Adrenal gland (tissue), 12 donors: ENCODE measurements around the gene FGF3. TPM values are rescaled to one million over a fixed set of nuclear protein-coding genes. Genes with fewer than 3 reads are reported as not detected.
A peak's percentile ranks its signal among the peaks of the same experiment; 100 is the strongest.

ENCODE experiments used
- DNase-seq, 7 donors: peaks; one replicate each; pipeline ENCODE4 v3.0.0-alpha.2; 2019 to 2020
- H3K27ac ChIP-seq, 5 donors: fragments of 200-600 bp; sonication (generic) in 4 of 5; 1 replicate in 3 of 5; 2 replicates in 2 of 5; pipeline versions ENCODE4 v1.5.1 to v1.8.0; 2016 to 2020; ENCODE audit warnings: mild to moderate bottlenecking in 1 of 5
- H3K27me3 ChIP-seq: fragments of 200-600 bp; 2 replicates; pipeline ENCODE4 v1.8.0; 2021
- H3K36me3 ChIP-seq, 2 donors: fragments of 200-600 bp; replicated peaks in 1 of 2; 1 replicate in 1 of 2; 2 replicates in 1 of 2; pipeline versions ENCODE4 v1.5.1 to v1.8.0; 2018 to 2022
- H3K4me1 ChIP-seq, 2 donors: fragments of 200-600 bp; replicated peaks in 1 of 2; 1 replicate in 1 of 2; 2 replicates in 1 of 2; pipeline versions ENCODE4 v1.5.1 to v1.8.0; 2018 to 2021
- H3K4me3 ChIP-seq, 4 donors: fragments of 200-600 bp; sonication (generic) in 3 of 4; one replicate each; pipeline ENCODE4 v1.5.1; 2016 to 2018
- H3K9me3 ChIP-seq, 3 donors: fragments of 200-600 bp; sonication (generic) in 1 of 3; replicated peaks in 1 of 3; 1 replicate in 2 of 3; 2 replicates in 1 of 3; pipeline versions ENCODE4 v1.5.1 to v1.8.0; 2016 to 2021
- POLR2A ChIP-seq, 2 donors: fragments of 450-650 bp; IDR thresholded peaks; one replicate each; pipeline ENCODE4 v1.6.1; 2017; ENCODE audit warnings: antibody characterized with exemption in 2 of 2, mild to moderate bottlenecking in 2 of 2, moderate library complexity in 1 of 2
- WGBS, 4 donors: extraction: QIAGEN DNeasy Blood & Tissue Kit in 2 of 4; methylation state at CpG; one replicate each; pipeline versions ENCODE4 v1.1.5 to v1.1.7; 2013 to 2017; 5-methylcytosine and 5-hydroxymethylcytosine counted together
- intact Hi-C, 2 donors: fragments of 100-400 bp; cut with DNase I; formaldehyde crosslinking; loops; one replicate each; pipeline versions ENCODE4 v1.14.1 to v1.15.0; 2022 to 2023
- polyA plus RNA-seq, 3 donors: library from polyadenylated mRNA; stranded (reverse); fragments of 200-250 nt in 2 of 3; fragments of 350-450 nt in 1 of 3; fragmentation: Illumina TruSeq in 1 of 3; extraction: RNeasy Lipid Tissue Mini Kit (QIAGEN cat#74804) in 1 of 3; gene quantifications; one replicate each; pipeline ENCODE4 v1.2.3, GENCODE V29; 2013 to 2014
- total RNA-seq, 9 donors: library from RNA; depleted of rRNA in 4 of 9; stranded (reverse); fragments of >200 nt in 4 of 9; fragments of 120-200 nt in 1 of 9; fragmentation: NEBNext Ultra II Directional in 1 of 9; extraction: Animal tissue kit (Norgen Biotek cat#: 25700) in 1 of 9; gene quantifications; one replicate each; pipeline versions ENCODE4 v1.1.0 to v1.2.4, GENCODE V29; 2013 to 2023
- TF ChIP-seq, protein P1 (sequence below), 6 experiments: fragments of 450-650 bp in 4 of 6; fragments of 200-600 bp in 2 of 6; sonication (generic) in 1 of 6; IDR thresholded peaks; 1 replicate in 5 of 6; 2 replicates in 1 of 6; pipeline versions ENCODE4 v1.5.1 to v1.8.0; 2016 to 2021; ENCODE audit warnings: antibody characterized with exemption in 6 of 6, mild to moderate bottlenecking in 2 of 6, moderate library complexity in 1 of 6
- donor health status: healthy with polysubstance abuse.
- donor health status: Bipolar disorder and iron deficiency.
- donor health status: DM: yes; HTN: yes; CAD: no.
- donor health status: DM: no; HTN: no; CAD: no.
- donor health status: DM: no; HTN: no; CAD: no.
- donor health status: DM: yes; HTN: yes; CAD: no.

FGF3 gene
- total and polyA plus RNA-seq, 12 donors, result not detected

DNA sequence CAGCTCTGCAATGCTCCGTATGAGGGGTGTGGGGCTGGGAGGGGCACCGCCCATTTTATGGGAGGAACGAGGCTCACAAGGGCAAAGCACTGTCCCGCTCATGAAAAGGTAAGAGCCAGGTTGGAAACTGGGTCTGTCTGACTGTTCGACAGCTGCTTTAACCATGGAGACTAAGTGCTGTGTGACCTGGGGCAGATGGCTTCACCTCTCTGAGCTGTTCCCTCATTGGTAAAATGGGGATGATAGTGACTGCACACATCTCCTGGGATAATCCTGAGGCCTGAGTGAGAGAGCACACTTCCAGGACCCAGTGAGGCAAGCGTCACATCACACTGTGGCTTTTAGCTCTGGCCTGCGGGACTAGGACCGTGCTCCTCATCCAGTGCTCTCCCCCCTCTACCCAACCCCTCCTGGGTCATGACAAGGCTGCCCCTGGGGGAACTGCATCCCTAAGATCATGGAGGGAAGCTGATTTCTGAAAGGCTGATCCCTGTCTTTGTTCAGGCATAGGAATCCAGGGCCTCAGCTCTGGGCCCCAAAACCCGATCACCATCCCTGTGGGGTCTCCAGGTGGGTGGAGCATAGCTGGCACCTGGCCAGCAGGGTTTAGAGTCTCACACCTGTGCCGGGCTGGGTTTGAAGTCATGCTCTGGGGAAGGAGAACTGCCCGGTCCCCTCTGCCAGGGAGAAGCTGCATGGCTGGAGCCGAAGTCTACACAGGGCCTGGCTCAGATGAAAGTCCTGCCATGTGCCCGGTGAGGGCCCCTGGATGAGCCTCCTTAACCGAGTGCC, 21.3 kb downstream of the FGF3 start:
- H3K9me3 ChIP-seq, result peaks cover 0 to 4% (median 0%) of the 10 kb centered on the region in 3 donors
- H3K27me3 ChIP-seq, result no peaks in the 10 kb centered on the region
- intact Hi-C loops, result no loop called here
- TF ChIP-seq, protein P1, sequence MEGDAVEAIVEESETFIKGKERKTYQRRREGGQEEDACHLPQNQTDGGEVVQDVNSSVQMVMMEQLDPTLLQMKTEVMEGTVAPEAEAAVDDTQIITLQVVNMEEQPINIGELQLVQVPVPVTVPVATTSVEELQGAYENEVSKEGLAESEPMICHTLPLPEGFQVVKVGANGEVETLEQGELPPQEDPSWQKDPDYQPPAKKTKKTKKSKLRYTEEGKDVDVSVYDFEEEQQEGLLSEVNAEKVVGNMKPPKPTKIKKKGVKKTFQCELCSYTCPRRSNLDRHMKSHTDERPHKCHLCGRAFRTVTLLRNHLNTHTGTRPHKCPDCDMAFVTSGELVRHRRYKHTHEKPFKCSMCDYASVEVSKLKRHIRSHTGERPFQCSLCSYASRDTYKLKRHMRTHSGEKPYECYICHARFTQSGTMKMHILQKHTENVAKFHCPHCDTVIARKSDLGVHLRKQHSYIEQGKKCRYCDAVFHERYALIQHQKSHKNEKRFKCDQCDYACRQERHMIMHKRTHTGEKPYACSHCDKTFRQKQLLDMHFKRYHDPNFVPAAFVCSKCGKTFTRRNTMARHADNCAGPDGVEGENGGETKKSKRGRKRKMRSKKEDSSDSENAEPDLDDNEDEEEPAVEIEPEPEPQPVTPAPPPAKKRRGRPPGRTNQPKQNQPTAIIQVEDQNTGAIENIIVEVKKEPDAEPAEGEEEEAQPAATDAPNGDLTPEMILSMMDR (IDR thresholded peaks at IDR 0.05), result no peak
- no peak for TF ChIP-seq POLR2A (IDR thresholded peaks at IDR 0.05)
- H3K36me3 ChIP-seq, result no peaks in the 10 kb centered on the region
- no peaks in the 10 kb centered on the region for H3K4me1 ChIP-seq
- H3K4me3 ChIP-seq, result no peak overlapping the region
- no peak for DNase-seq
- no peak overlapping the region for H3K27ac ChIP-seq
- WGBS, 4 donors, result 73 to 82% (median 79%) methylated on average over 5 to 14 of the region's 14 CpGs

DNA sequence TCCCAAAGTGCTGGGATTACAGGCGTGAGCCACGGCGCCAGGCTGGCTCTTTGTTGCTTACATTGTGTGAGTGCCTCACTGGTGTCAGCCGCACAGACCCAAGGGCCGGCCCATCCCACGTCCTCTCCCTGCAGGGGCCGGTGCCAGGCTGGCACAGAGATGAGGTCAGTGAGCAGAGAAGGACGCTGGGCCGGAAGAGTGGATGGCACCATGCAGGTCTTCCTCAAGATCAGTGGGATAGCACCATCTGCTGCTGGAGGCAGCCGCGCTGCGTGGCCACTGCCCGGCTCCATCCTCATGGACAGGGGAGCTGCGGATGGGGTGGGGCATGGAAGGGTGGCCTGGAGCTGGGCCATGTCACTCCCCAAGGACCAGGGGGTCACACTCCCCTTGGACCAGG, 22.1 kb downstream of the FGF3 start:
- H3K27me3 ChIP-seq, result no peaks in the 10 kb centered on the region
- H3K36me3 ChIP-seq, result no peaks in the 10 kb centered on the region
- H3K4me1 ChIP-seq, result no peaks in the 10 kb centered on the region
- intact Hi-C loops, result no loop called here
- no peak overlapping the region for H3K4me3 ChIP-seq
- WGBS, 4 donors, result 60 to 87% (median 63%) methylated on average over 3 to 14 of the region's 14 CpGs
- H3K9me3 ChIP-seq, result peaks cover 0 to 4% (median 0%) of the 10 kb centered on the region in 3 donors
- TF ChIP-seq POLR2A (IDR thresholded peaks at IDR 0.05), result no peak
- TF ChIP-seq, protein P1 (IDR thresholded peaks at IDR 0.05), result no peak
- no peak for DNase-seq
- no peak overlapping the region for H3K27ac ChIP-seq

DNA sequence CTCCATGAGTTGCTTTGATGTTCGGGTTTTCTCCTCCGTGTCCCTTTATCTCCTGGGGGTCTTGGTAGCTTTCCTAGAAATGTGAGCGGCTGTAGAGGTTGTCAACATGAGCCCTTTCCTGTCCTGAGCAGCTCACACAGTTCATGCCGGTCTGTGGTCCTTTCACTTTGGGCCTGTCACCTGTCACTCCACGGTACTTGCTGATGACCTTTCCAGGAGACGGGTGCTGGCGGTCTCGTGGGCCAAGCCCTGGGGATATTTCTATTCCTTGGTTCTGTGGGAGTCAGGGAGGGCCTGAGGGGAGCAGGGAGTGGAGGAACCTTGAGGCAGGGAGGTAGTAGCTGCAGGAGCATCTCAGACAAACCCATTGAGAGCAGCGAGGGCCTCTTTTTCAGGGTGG, 23.2 kb downstream of the FGF3 start:
- H3K36me3 ChIP-seq, result no peaks in the 10 kb centered on the region
- WGBS, 4 donors, result 85 to 96% (median 89%) methylated on average over 8 to 9 of the region's 9 CpGs
- DNase-seq, result no peak
- peaks cover 0 to 4% (median 0%) of the 10 kb centered on the region in 3 donors for H3K9me3 ChIP-seq
- H3K27me3 ChIP-seq, result no peaks in the 10 kb centered on the region
- intact Hi-C loops, result no loop called here
- H3K27ac ChIP-seq, result no peak overlapping the region
- no peak for TF ChIP-seq POLR2A (IDR thresholded peaks at IDR 0.05)
- TF ChIP-seq, protein P1 (IDR thresholded peaks at IDR 0.05), result no peak
- no peaks in the 10 kb centered on the region for H3K4me1 ChIP-seq
- no peak overlapping the region for H3K4me3 ChIP-seq

DNA sequence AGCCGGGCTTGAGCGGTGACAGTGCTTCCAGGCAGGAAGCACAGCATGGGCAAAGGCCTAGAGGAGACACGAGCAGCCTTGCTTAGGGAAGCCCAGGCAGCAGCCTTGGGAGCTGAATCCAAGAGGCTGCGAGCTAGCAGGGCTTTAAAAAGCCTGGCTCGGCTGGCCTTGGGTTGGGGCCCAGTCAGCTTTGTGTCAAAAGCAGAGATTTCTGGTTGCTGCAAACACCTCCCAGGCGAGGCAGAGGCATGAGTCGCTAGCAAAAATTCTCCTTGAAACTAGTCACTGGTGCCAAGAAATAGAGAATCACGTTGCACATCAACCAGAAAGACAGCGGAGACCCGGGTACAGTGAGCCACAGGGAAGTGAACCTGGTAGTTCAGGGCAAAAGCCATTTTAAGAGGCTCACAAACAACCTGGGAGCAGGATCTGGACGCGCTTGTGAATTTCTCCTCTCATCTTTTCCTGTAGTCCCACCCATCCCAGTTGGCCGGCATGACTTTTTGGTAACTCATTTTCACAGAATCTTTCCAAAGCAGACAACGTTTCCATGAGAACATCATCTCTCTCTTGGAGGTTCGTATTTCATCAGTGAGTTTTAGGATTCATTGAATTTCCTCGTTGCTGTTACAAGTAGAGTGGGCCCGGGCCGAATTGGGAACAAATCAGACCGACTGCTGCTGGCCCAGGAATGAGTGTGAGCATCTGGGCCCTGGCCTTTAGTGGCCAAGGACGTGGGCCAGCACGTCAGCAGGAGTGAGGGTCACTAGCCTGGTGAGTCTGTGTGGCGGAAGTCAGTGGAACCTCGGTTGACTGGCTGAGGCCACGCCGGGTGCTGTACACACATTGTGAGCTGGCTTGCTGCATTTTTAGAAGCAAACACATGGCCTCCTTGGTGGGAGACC, 27.7 kb downstream of the FGF3 start:
- no peak for TF ChIP-seq POLR2A (IDR thresholded peaks at IDR 0.05)
- TF ChIP-seq, protein P1 (IDR thresholded peaks at IDR 0.05), result no peak
- H3K27me3 ChIP-seq, result no peaks in the 10 kb centered on the region
- H3K9me3 ChIP-seq, result no peaks in the 10 kb centered on the region
- no peak overlapping the region for H3K4me3 ChIP-seq
- peak in 3 of 7 donors; percentile 53 to 84 (median 74) for DNase-seq
- intact Hi-C loops, result no loop called here
- WGBS, 4 donors, result 46 to 80% (median 61%) methylated on average over 18 to 25 of the region's 25 CpGs
- H3K36me3 ChIP-seq, result no peaks in the 10 kb centered on the region
- no peaks in the 10 kb centered on the region for H3K4me1 ChIP-seq
- no peak overlapping the region for H3K27ac ChIP-seq
